Measurements from ENCODE around the gene PKN3. TPM values are rescaled to one million over a fixed set of nuclear protein-coding genes. Genes with fewer than 3 reads are reported as not detected.
A peak's percentile ranks its signal among the peaks of the same experiment; 100 is the strongest.

The PKN3 gene
- total and polyA plus RNA-seq, 2 of the 13 experiments (the other 11 are each of a cell fraction or from before 2014, with no cell fraction given) = 10.5 to 13.2 TPM

DNA sequence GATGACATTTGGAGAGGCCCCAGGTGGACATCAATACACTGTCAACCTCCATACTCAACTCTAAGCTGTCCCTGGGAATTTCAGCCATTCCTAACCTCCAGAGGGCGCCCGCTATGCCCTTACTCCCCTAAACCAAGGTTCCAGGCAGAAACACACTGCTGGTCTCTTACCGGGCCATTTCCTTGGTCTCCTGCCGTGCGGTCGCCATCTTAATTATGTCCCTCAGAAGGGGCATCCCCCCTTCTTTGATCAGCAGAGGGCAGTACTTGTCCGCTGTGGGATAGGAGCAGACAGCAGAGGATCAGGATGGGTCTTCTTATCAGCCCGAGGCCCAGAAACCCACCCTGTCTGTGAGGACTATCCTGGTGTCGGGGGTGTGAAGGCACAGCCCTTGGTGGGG lies 31.0 kb downstream of the PKN3 start (continued):
- TF ChIP-seq, protein P1, sequence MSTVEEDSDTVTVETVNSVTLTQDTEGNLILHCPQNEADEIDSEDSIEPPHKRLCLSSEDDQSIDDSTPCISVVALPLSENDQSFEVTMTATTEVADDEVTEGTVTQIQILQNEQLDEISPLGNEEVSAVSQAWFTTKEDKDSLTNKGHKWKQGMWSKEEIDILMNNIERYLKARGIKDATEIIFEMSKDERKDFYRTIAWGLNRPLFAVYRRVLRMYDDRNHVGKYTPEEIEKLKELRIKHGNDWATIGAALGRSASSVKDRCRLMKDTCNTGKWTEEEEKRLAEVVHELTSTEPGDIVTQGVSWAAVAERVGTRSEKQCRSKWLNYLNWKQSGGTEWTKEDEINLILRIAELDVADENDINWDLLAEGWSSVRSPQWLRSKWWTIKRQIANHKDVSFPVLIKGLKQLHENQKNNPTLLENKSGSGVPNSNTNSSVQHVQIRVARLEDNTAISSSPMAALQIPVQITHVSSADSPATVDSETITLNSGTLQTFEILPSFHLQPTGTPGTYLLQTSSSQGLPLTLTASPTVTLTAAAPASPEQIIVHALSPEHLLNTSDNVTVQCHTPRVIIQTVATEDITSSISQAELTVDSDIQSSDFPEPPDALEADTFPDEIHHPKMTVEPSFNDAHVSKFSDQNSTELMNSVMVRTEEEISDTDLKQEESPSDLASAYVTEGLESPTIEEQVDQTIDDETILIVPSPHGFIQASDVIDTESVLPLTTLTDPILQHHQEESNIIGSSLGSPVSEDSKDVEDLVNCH (CRISPR knock-in tag; IDR thresholded peaks at IDR 0.05) = no peak
- TF ChIP-seq SYNCRIP (IDR thresholded peaks at IDR 0.05; ENCODE audit: insufficient read depth, low read depth, low read length) (no peak), PHF5A (CRISPR knock-in tag; IDR thresholded peaks at IDR 0.05; ENCODE audit: low read depth, unreplicated experiment) (no peak), ZNF331 (CRISPR knock-in tag; IDR thresholded peaks at IDR 0.05) (peak; percentile 69), ZNF761 (CRISPR knock-in tag; conservative IDR thresholded peaks at IDR 0.05) (0 out of 2 replicates have a peak, but pooled peaks have one; percentile 24), ZNF263 (CRISPR knock-in tag; IDR thresholded peaks at IDR 0.05) (no peak), NONO (IDR thresholded peaks at IDR 0.05) (no peak), NONO (CRISPR knock-in tag; conservative IDR thresholded peaks at IDR 0.05) (peak; percentile 48; the same call in 1 of the 2 replicates), ATF1 (CRISPR knock-in tag; IDR thresholded peaks at IDR 0.05) (no peak), ZBTB7A (CRISPR knock-in tag; IDR thresholded peaks at IDR 0.05) (peak; percentile 63; the same call in 1 of the 2 replicates), ZFY (CRISPR knock-in tag; IDR thresholded peaks at IDR 0.05) (peak; percentile 40; the same call in 1 of the 2 replicates), ZNF441 (CRISPR knock-in tag; IDR thresholded peaks at IDR 0.05; ENCODE audit: borderline replicate concordance) (no peak), ATF7 (IDR thresholded peaks at IDR 0.05) (no peak), ATF7 (CRISPR knock-in tag; IDR thresholded peaks at IDR 0.05) (no peak), GZF1 (CRISPR knock-in tag; IDR thresholded peaks at IDR 0.05) (no peak), POGZ (CRISPR knock-in tag; IDR thresholded peaks at IDR 0.05) (no peak), KAT7 (CRISPR knock-in tag; IDR thresholded peaks at IDR 0.05; ENCODE audit: borderline replicate concordance) (no peak), ZNF878 (CRISPR knock-in tag; IDR thresholded peaks at IDR 0.05) (no peak), TARDBP (CRISPR knock-in tag; IDR thresholded peaks at IDR 0.05) (no peak), IRF2 (CRISPR knock-in tag; IDR thresholded peaks at IDR 0.05) (peak; percentile 68; the same call in 1 of the 2 replicates)
- TF ChIP-seq, protein P2, sequence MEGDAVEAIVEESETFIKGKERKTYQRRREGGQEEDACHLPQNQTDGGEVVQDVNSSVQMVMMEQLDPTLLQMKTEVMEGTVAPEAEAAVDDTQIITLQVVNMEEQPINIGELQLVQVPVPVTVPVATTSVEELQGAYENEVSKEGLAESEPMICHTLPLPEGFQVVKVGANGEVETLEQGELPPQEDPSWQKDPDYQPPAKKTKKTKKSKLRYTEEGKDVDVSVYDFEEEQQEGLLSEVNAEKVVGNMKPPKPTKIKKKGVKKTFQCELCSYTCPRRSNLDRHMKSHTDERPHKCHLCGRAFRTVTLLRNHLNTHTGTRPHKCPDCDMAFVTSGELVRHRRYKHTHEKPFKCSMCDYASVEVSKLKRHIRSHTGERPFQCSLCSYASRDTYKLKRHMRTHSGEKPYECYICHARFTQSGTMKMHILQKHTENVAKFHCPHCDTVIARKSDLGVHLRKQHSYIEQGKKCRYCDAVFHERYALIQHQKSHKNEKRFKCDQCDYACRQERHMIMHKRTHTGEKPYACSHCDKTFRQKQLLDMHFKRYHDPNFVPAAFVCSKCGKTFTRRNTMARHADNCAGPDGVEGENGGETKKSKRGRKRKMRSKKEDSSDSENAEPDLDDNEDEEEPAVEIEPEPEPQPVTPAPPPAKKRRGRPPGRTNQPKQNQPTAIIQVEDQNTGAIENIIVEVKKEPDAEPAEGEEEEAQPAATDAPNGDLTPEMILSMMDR (CRISPR knock-in tag; IDR thresholded peaks at IDR 0.05) = peak; percentile 94
- TF ChIP-seq, protein P3, sequence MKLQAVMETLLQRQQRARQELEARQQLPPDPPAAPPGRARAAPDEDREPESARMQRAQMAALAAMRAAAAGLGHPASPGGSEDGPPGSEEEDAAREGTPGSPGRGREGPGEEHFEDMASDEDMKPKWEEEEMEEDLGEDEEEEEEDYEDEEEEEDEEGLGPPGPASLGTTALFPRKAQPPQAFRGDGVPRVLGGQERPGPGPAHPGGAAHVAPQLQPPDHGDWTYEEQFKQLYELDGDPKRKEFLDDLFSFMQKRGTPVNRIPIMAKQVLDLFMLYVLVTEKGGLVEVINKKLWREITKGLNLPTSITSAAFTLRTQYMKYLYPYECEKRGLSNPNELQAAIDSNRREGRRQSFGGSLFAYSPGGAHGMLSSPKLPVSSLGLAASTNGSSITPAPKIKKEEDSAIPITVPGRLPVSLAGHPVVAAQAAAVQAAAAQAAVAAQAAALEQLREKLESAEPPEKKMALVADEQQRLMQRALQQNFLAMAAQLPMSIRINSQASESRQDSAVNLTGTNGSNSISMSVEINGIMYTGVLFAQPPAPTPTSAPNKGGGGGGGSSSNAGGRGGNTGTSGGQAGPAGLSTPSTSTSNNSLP (IDR thresholded peaks at IDR 0.05; ENCODE audit: low read depth, low read length) = no peak
- TF ChIP-seq, protein P4, sequence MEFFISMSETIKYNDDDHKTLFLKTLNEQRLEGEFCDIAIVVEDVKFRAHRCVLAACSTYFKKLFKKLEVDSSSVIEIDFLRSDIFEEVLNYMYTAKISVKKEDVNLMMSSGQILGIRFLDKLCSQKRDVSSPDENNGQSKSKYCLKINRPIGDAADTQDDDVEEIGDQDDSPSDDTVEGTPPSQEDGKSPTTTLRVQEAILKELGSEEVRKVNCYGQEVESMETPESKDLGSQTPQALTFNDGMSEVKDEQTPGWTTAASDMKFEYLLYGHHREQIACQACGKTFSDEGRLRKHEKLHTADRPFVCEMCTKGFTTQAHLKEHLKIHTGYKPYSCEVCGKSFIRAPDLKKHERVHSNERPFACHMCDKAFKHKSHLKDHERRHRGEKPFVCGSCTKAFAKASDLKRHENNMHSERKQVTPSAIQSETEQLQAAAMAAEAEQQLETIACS (CRISPR knock-in tag; IDR thresholded peaks at IDR 0.05) = no peak
- TF ChIP-seq, protein P5, sequence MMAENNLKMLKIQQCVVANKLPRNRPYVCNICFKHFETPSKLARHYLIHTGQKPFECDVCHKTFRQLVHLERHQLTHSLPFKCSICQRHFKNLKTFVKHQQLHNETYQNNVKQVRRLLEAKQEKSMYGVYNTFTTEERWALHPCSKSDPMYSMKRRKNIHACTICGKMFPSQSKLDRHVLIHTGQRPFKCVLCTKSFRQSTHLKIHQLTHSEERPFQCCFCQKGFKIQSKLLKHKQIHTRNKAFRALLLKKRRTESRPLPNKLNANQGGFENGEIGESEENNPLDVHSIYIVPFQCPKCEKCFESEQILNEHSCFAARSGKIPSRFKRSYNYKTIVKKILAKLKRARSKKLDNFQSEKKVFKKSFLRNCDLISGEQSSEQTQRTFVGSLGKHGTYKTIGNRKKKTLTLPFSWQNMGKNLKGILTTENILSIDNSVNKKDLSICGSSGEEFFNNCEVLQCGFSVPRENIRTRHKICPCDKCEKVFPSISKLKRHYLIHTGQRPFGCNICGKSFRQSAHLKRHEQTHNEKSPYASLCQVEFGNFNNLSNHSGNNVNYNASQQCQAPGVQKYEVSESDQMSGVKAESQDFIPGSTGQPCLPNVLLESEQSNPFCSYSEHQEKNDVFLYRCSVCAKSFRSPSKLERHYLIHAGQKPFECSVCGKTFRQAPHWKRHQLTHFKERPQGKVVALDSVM (CRISPR knock-in tag; IDR thresholded peaks at IDR 0.05) = no peak
